RKO (cell line): ENCODE results near the gene WASHC3.

Experiments
- DNase-seq: peaks from one replicate; pipeline ENCODE4 v3.0.0-alpha.2; 2016; ENCODE audit warnings: low spot score

WASHC3 gene

GRCh38 chr12:101967506-101967905 is 94.3 kb downstream of the WASHC3 start:
- no peak for DNase-seq

GRCh38 chr12:101966496-101966895 is 95.3 kb downstream of the WASHC3 start:
- DNase-seq: no peak

GRCh38 chr12:101963697-101964096 is 98.1 kb downstream of the WASHC3 start:
- no peak for DNase-seq
